H1 (cell line): ENCODE results near the gene LITAFD.

ENCODE experiments used
- TF ChIP-seq, protein P1 (sequence below): IDR thresholded peaks from 2 replicates; pipeline ENCODE4 v1.6.1; 2012; ENCODE audit warnings: inconsistent platforms
- TF ChIP-seq, protein P2 (sequence below), 3 experiments: IDR thresholded peaks; 1 replicate in 2 of 3; 2 replicates in 1 of 3; pipeline versions ENCODE4 v1.5.1 to v1.6.1; 2011; ENCODE audit warnings: low read length in 3 of 3, mild to moderate bottlenecking in 3 of 3, inconsistent platforms in 2 of 3, low read depth in 1 of 3, moderate library complexity in 1 of 3; ENCODE audit not compliant: insufficient read depth in 1 of 3; ENCODE audit errors: control extremely low read depth in 1 of 3

DNA sequence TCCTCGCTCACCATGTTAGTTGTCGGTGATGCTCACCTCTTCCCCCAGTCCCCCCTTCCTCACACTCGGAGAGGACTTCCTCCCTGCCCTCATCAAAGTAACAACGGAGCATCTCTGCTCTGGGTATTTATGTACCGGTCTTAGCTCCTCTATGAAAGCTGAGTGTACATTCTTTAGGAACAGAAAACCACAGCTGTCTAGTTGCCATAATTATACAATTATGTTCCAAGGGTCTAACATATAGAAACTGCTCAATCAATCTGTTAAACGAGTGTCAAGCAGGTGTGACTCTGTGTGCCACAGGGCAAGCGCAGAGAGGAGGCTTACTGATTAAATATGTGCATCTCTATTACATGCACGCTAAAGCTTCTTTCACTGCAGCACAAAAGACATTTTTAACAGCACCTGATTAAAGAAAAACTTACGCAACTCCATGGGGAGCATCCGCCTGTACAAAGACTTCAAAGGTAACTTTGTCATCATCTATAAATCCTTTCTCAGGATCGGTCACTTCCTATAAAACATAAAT is 37.8 kb downstream of the LITAFD start:
- TF ChIP-seq, protein P1, sequence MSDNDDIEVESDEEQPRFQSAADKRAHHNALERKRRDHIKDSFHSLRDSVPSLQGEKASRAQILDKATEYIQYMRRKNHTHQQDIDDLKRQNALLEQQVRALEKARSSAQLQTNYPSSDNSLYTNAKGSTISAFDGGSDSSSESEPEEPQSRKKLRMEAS, result no peak
- TF ChIP-seq, protein P2, sequence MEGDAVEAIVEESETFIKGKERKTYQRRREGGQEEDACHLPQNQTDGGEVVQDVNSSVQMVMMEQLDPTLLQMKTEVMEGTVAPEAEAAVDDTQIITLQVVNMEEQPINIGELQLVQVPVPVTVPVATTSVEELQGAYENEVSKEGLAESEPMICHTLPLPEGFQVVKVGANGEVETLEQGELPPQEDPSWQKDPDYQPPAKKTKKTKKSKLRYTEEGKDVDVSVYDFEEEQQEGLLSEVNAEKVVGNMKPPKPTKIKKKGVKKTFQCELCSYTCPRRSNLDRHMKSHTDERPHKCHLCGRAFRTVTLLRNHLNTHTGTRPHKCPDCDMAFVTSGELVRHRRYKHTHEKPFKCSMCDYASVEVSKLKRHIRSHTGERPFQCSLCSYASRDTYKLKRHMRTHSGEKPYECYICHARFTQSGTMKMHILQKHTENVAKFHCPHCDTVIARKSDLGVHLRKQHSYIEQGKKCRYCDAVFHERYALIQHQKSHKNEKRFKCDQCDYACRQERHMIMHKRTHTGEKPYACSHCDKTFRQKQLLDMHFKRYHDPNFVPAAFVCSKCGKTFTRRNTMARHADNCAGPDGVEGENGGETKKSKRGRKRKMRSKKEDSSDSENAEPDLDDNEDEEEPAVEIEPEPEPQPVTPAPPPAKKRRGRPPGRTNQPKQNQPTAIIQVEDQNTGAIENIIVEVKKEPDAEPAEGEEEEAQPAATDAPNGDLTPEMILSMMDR (IDR thresholded peaks at IDR 0.05; ENCODE audit: control extremely low read depth in 1 of 3, insufficient read depth in 1 of 3, low read depth in 1 of 3, low read length in 3 of 3), result no peak
